ENCODE results near the gene BRSK1. TPM values are rescaled to one million over a fixed set of nuclear protein-coding genes. Genes with fewer than 3 reads are reported as not detected.

BRSK1 gene
- total RNA-seq, 1 donor: 3.5 TPM

DNA sequence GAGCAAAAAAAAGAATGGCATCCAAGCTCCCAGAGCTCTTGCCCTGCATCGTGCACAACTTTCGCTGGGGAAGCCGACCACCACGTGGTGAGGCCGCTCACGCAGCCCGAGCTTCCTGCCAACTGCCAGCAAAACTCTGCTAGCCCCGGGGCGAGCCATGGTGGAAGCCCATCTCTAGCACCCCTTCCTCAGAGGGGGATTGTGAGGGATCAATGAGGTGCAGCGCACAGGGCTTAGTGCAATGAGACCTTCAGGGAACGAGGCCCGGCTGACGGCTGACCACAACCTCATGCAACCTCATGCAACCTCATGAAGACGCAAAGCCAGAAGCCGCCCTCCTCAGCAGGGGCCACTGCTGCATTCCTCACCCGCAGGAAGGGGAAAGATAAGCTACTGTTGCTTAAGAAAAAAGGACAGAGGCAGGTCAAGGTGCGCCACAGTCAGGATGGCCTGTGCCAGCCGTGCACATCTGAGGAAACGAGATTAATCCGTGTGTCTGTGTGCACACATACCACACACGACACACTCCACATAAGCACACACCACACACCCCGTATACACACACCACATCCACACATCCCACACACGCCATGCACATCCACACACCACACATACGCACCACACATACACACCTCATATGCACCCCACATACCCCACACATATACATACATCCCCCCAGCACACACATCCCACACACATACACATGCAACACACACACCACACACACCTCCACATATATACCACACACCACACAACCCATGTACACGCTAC is 13.4 kb upstream of the BRSK1 start:
- DNase-seq (ENCODE audit: low read depth in 2 of 3, low spot score in 2 of 3): no peak

DNA sequence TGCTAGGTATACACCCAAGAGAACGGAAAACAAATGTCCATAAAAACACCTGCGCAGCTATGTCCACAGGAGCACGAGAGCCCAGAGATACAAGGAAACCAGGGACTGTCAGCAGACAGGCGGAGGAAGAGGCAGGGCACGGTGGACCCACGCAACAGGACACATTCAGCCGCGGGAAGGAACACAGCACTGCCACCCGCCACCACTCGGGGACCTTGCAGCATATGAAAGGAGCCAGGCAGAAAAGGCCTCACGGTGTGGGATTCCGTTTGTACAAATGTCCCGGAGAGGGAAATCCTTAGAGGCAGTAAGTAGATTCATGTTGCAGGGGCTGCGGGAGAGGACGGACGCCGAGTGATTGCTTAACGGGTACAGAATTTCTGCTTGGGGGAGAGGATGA is 11.7 kb upstream of the BRSK1 start:
- no peak for DNase-seq (ENCODE audit: low read depth in 2 of 3, low spot score in 2 of 3)

DNA sequence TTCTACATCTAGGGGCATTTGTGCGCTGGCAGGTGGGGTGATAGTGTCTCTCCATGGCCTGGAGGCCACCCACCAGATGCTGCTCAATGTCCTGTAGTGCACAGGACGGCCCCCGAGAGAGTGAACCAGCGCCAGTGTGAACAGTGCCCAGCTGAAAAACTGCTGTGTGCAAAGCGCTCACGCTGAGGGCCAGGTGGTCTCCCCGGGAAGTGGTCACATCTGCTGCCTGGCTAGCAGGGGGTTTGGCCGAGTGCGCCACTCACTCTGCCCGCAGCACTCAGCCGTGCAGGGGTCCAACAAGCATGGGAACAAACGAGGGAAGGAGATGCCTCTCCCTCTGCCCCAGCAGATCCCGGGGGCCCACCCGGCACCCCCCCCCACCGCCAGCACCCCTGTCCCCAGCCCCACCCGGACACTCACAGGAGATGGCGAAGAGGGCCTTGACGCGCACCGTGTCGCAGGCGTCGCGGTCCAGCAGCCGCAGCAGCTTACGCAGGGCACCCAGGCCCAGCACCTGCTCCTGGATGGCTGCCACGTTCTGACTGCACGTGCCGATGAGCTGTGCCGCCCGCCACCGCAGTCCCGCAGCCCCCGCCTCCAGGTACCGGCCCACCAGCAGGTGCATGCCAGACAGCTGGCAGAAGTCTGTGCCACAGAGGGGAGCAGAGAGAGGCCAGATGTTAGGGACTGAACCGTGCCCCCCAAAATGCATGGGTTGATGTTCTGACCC is 9.7 kb upstream of the BRSK1 start:
- DNase-seq (ENCODE audit: low read depth in 2 of 3, low spot score in 2 of 3): no peak

DNA sequence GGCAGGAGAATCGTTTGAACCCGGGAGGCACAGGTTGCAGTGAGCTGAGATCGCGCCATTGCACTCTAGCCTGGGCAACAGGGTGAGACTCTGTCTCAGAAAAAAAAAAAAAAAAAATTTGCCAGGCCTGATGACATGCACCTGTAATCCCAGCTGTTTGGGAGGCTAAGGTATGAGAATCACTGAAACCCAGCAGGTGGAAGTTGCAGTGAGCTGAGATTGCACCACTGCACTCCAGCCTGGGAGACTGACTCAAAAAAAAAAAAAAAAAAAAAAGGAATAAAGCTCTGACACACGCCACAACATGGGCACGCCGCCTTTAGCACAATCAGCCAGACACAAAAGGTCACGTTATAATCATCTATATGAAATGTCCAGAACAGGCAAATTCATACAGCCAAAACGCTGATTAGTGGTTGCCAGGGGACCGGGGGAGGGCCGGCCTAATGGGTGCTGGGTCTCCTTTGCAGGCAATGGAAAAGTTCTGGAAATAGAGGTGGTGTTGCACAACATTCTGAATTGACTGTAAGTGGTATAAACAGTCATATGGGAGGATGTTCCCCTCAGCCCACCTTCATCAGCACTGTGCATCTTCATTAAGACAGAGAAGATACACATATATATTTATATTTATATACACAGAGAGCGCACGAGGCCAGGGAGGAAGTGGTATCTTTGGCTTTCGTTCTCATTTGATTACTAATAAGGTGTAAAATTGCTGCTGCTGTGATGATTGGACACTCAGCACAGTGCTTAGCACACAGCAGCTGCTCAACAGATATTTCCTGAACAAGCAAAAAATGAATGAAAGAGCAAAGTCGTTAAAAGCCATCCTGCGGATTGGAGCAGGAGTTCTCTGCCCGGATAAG is 7.7 kb upstream of the BRSK1 start:
- DNase-seq (ENCODE audit: low read depth in 2 of 3, low spot score in 2 of 3): no peak

DNA sequence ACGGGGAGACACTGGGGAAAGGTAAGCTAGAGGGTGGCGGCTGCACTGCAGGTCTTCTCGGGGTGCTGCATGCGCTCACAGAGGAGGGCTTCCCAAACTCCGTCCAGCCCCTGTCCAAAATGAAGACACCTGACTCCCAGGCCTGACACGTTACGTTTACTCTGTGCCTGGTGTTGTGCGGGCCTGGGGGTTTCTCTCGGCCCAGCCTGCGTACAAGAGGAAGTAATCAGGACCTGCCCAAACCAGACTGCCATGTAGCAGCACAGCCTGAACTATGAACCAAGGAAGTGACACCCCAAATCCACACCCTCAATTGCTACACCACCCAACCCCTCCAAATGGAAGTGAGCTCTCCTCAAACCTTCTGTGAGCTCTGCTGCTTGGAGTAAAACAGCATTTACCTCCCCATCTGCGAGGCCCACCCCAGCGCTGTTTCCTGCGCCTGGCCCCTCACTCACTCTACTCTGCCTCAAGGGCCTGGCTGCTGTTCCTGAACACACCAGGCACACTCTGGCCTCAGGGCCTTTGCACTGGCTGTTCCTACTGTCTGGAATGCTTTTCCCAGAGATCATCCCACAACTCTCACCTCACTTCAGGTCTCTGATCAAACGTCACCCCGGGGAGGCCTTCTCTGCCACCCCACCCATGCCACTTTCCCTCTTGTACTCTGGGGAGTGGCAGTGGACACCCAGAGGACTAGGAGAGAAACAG is 6.9 kb upstream of the BRSK1 start:
- no peak for DNase-seq (ENCODE audit: low read depth in 2 of 3, low spot score in 2 of 3)

DNA sequence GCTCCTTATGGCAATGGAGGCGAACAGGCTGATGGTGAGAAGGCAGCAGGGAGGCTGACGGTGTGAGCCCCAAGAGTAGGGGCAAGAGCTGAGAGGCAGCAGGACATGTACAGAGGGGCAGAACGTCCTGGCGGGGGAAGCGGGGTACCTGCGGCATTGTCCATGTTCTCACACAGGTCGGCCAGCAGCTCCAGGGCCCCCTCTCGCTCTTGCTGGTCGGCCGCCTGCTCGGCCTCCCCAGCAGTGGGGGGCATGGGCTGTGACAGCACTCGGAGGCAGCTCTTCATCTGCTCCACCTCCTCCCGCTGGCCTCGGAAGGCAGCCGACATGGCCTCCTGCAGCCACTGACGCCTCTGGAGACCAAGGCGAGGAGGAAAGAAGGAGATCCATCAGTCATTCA is 6.3 kb upstream of the BRSK1 start:
- no peak for DNase-seq (ENCODE audit: low read depth in 2 of 3, low spot score in 2 of 3)

DNA sequence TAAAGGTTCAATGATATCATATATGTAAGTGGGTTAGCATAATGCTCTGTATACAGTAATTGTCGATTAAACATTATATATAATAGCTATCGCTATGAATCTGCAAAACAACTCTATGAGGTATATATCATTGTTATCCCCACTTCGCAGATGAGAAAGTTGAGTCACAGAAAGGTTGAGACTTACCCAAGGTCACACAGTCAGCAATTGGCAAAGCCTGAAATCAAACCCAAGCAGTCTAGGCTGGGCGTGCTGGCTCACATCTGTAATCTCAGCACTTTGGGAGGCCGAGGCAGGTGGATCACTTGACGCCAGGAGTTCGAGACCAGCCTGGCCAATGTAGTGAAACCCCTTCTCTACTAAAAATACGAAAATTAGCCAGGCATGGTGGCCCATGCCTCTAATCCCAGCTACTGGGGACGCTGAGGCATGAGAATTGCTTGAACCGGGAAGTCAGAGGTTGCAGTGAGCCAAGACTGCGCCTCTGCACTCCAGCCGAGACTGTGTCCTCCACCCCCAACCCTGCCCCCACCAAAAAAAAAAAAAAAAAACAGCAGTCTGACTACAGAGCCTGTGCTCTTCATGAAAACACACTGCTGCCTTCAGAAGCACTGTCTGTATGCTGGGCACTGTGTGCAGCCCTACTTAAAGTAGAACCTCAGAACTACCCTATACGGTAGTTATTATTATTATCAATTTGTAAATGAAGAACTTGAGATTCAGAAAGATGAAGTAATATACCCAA is 5.2 kb upstream of the BRSK1 start:
- no peak for DNase-seq (ENCODE audit: low read depth in 2 of 3, low spot score in 2 of 3)

DNA sequence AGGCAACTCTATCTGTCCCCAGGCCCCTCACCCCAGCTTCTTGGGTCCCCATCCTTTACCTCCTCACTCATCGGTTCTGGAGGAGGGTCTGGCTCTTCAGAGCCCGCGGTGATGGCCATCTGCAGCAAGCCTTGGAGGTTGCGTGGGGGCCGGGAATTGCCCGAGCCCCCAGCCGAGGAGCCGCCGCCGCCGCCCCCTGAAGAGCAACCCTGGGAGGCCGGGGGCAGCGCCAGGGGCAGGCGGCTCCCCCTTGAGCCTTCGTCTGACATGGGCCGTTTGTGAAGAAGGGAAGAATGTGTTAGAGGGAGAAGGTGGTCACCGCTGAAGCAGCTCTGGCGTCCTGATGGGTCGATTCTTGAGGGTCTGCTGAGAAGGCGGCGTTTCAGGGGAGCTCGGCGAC is 4.5 kb upstream of the BRSK1 start:
- no peak for DNase-seq (ENCODE audit: low read depth in 2 of 3, low spot score in 2 of 3)

DNA sequence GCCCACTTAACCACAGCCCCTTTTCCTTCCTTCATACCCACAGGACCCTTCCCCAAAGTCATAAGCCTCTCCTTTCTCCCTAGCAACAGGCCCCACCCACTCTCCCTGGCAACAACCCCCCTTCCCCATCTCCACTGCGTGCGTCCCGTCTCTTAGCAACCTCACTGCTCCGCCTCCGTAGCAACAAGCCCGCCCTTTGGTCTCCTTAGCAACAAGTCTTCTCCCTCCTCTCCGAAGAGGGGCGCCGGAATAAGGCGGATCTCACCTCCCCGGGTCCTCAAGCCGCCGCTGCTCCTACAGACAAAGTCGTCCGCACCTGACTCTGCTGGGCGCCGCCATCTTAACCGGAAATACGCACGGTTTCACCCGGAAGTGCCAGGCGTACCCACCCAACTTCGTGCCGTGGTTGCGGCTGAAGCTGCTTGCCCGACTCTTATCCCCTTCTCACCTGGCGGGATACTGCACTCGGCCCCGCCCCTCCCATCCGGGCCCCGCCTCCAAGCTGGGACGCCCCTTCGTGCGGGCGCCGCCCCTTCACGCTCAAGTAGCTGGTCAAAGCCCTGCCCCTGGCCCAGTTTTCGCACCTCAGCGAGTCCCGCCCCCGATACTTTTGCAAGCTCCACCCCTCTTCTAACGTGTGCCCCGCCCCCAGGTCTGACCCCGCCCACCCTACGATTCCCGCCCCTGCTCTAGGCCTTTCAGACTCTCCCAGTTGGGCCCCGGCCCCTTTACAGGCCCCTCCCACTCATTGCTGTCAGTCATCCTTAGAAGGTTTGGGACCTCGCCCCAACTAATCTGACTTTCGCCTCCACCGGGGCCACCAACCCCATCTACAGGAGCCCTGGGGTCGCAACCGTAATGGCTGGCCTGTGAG is 3.8 kb upstream of the BRSK1 start, which contains the start of gene HSPBP1:
HSPBP1 (minus strand) TSS at position 341 of the 874 bp plus-strand sequence. CDS start 502 bp downstream, outside the sequence.
- DNase-seq (ENCODE audit: low read depth in 2 of 3, low spot score in 2 of 3): peak; percentile 89 to 96 (median 96)

DNA sequence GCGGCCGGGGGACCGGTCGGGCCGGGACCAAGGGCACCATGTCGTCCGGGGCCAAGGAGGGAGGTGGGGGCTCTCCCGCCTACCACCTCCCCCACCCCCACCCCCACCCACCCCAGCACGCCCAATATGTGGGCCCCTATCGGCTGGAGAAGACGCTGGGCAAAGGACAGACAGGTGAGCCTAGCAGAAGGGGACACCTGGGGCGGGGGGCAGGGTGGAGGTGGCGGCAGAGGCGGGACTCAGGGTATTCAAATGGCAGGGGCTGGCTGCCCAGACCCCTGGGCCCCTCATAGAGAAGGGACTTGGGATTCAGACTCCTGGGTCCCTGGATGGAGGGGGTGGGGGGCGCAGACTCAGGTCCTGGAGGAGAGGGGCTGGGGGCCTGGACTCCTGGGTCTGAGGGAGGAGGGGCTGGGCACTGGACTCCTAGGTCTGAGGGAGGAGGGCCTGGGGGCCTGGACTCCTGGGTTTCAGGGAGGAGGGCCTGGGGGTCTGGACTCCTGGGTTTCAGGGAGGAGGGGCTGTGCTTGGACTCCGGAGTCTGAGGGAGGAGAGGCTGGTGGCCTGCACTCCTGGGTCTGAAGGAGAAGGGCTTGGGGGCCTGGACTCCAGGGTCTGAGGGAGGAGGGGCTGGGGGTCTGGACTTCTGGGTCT is 735 bp downstream of the BRSK1 start:
- no peak for DNase-seq (ENCODE audit: low read depth in 2 of 3, low spot score in 2 of 3)

DNA sequence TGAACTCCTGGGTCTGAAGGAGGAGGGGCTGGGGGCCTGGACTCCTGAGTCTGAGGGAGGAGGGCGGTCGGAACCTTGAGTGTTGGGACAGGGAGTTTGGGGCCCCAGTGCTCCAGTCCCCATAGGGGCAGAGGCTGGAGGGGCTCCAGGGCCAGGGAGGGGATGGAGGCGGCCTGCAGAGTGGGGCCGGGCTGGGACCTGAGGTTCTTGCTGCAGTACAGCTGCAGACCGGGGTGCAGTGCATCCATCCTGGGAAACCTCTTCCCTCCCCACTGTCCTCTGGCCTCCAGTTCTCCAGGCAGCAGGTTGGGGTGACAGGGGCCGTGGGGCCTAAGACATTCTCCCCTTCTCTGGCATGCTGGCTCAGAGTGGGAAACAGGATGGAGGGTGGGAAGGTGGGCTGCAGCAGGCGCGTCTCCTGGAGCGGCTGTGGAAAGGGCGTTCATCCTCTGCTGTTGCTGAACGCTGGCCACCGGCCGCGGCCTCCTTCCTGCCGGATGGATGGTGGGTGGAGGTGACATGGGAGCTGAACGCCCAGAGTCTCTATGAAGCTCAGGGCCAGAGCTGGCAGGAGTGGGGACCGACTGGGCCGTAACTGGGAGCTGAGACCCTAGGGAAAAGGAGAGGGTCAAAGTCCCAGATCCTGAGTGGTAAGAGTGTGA is 1.6 kb downstream of the BRSK1 start:
- DNase-seq (ENCODE audit: low read depth in 2 of 3, low spot score in 2 of 3): no peak

DNA sequence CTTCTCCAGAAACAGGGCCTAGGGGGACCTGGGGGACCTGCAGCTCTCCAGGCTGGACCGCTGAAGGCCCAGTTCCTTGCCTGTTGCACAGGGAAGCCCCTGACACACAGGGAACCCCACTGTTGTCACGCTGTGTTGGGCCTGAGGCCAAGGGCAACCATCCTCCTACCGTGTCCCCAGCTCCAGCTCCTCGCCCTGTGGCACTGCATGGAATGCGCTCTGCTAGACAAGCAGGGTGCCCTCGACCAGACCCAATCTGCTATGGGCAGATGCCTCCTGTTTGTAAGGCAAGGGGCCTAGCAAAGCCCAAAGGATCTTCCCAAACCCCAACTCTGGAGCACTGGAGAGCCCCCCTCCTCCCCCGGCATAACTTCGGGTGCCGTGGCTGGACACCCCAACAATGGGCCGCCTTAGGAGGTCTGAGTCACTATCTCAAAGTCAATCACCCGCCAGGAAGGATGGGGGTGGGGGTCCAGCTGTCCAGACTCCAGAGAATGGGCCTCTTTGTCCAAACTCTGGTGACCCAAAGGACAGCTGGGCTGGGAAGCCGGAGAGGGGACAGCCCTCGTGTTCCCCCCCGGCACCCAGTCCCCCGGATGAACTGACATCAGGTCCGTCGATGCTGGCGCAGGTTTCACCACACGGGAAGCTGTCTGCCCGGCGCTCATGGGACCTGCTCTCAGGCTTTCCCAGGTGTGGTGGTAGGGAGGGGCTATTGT is 3.7 kb downstream of the BRSK1 start:
- no peak for DNase-seq (ENCODE audit: low read depth in 2 of 3, low spot score in 2 of 3)

DNA sequence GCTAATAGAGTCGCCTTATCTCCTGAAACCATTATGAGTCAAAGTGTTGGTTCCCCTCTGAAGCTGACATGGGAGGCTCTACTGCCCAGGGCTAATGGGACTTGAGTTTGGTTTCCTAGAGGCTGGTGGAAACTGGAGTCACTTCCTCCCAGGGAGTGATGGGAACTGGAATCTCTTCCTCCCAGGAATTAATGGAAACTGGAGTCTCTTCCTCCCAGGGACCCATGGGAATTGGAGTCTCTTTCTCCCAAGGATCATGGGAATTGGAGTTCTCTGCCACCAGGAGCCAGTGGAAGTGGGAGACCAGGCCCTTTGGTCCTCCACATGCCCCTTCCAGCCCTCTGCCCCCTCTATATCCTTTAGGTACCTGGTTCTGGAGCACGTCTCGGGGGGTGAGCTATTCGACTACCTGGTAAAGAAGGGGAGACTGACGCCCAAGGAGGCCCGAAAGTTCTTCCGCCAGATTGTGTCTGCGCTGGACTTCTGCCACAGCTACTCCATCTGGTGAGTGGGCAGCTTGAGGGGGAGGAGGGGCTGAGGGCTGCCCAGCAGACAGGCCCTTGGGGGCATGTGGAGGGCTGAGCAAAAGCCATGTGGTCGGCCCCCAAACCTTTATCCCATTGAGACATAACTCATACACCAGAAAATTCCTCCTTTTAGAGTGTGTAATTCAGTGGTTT is 5.5 kb downstream of the BRSK1 start:
- no peak for DNase-seq (ENCODE audit: low read depth in 2 of 3, low spot score in 2 of 3)

DNA sequence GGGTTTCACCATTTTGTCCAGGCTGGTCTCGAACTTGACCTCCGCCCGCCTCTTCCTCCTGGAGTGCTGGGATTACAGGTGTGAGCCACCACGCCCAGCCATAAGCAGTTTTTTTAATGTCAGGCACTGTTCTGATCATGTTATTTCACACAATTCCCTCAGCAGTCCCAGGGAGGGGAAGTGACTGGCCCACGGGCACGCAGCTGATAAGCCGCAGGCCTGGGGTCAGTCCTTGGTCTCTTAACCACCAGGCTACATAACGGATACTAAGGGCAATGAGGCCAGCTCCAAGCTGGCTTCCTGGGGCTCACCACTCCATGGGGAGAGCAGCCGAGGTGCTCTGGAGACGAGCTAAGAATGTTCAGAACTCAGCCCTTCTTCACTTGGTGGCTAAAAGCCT is 13.5 kb downstream of the BRSK1 start:
- no peak for DNase-seq (ENCODE audit: low read depth in 2 of 3, low spot score in 2 of 3)

DNA sequence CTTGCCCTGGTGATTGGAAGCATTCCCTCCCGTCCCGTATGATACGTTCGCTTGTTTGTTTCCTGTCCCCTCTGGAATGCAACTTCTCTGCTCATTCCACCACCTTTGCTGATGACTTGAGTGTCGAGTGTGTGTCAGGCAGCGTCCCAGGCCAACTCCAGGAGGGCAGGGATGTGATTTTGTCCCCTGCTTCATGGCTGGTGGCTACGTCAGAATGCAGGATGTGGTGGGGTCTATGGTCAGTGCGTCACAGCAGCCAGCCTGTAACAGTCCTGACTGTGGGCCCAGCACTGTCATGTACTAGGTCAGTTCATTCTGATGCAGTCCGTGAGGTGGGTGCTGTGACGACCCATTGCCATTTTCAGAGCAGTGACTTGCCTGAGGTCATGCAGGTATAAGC is 16.2 kb downstream of the BRSK1 start:
- DNase-seq (ENCODE audit: low read depth in 2 of 3, low spot score in 2 of 3): no peak

DNA sequence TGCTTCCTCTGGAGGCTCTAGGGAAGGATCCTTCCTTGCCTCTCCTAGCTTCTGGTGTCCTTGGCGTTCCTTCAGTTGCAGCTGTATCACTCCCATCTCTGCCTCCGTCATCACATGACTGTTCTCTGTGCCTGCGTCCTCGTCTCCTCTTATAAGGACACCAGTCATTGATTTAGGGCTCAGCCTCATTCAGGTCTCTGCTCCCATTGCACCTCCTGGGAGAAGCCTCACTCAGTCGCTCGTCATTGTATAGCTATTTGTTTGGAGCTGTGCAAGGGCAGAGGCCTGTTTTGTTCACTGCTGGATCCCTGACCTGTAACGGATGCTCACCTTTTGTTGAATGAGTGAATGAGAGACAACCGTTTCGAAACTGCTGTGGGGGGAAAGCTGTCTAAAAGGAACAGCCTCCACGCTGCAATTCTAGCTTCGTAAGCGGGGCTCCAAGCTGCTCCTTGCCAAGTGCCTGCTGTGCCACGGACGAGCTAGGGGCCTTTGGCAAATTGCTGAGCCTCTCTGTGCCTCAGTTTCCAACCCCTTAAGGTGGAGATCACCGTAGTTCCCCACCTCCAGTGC is 17.2 kb downstream of the BRSK1 start:
- DNase-seq (ENCODE audit: low read depth in 2 of 3, low spot score in 2 of 3): no peak
